Epidermal melanocyte (primary cell): ENCODE data around the gene COMMD1.
"Not testable (repeated sequence)": the region's sequence is repeated elsewhere in the genome, so short reads cannot be mapped to it uniquely, and the experiment has no call there.

Source experiments
- DNase-seq: peaks from one replicate; pipeline ENCODE4 v3.0.0; 2011; ENCODE audit warnings: low spot score; ENCODE audit not compliant: insufficient read length

Gene COMMD1

DNA sequence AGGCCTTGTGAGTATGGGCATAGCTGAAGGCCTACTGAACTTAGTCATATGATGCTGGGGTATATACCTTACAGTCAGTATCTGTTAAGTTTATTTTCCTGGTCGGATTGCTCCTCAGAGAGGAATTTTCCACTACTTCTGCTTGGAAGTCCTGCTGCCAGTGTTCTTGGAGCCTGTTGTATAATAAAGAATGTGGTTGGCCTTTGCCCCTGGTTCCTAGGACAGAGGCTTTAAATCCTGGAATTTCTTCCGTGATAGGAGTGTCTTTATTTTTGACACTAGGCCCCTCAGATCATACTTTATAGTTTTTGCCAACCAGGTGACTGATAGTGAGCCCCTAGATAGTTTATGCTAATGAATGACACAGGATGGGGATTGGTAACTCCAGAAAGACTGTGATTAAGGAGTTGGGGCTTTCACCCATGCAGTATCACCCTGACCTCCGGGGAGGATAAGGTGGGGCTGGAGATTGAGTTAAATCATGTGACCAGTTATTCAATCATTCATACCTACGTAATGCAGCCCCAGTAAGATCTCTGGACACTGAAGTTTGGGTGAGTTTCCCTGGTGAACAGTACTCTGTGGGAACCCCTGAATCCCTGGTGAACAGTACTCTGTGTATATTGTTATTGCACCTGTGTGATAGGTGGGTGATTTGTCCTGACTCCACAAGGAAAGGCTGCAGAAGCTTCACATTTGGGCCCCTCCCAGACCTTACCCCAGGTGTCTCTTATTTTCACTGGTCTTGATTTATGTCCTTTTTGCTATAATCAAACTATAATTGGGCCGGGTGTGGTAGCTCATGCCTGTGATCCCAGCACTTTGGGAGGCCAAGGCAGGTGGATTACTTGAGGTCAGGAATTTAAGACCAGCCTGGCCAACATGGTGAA, 56.9 kb downstream of the COMMD1 start:
- DNase-seq: no peak

DNA sequence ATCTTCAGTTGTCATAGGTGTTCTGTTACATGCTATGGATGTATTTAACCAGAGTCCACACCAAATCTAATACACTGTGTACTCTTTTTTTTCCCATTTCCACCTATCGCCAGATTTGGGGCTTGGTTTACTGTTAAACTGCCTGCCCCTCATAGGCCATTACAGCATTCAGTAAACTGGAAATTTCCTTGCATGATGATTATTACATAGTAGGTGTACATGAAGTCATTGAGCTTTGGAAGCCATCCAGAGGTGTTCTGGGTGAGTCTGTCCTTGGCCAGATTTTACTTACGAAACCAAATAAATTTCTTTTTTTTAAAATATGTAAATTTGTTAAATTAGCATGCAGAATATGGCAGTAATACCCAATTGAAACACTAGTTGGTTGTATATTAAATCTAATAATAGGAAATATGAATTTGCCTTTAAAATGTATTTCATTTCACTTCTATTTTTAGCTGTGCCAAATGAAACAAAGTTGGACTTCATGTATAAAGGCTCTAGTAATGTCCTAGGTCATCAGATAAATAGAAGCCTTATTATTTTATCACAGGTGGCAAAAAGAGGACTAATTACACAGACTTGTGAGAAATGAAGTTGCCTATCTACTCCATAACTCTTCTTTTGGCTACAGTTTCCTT, 60.7 kb downstream of the COMMD1 start:
- DNase-seq: no peak

DNA sequence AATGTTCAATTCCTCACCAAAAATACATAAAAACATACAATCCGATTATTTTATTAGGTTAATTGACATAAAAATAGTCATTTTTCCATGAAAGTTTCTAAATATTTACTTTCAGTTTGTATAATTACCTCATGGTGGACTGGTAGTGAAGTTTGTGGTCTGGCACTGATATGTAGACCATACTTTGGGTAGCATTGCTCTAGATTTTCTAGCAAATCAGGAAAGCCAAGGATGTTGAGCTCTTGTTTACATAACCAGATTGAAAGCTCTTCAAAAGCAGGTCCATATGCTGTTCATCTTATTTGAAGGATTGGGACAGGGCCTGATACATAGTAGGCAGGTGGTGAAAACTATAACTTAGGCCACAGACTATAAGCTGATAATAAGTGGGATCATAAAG, 61.8 kb downstream of the COMMD1 start:
- DNase-seq: no peak

DNA sequence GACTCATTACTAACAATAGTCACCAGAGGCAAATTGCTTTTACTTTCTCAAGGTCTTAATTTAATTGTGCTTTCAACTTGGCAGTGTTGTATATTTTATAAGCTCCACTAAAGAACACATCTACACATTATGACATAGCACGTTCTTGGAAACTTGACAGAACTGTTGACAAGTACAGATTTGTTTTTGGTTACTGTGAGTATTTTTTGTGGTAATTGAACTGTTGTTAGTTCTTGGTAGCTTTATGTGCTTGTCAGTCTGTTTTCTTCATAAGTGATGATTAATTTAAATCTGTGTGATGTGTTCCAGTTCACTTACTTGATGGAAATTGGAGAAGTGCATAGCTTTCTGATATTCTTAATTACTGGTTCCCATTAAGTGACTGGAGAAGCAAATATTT, 63.9 kb downstream of the COMMD1 start:
- DNase-seq: no peak

DNA sequence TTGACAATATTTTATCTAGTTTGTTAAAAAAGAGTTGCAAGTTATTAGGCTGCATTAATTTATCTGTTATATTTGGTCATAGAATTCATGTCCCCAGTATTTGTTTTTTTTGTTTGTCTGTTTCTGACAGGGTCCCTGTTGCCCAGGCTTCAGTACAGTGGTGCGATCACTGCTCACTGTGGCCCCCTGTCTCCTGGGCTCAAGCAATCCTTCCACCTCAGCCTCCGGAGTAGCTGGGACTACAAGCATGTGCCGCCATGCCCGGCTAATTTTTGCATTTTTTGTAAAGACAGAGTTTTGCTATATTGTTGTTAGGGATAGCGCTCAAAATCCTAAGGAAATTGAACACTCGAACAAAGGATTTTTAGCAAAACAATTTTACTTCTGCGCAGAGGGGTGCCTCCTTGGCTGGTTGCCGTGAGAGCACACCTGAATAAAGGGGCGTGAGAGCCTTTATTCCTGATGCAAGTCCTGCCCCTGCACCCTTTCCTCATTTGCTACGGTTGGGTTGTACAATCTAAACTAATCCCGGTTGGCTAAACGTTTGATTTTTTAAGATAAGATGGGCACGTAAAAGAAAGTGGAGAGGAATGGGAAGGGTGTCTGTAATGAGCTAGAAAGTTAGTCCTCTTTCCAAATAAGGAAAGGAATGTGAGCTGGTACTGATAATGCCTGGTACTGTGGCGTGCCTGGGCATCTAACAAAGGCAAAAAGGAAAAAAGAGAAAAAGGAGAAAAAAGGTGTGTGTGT, 65.5 kb downstream of the COMMD1 start:
- no peak for DNase-seq

DNA sequence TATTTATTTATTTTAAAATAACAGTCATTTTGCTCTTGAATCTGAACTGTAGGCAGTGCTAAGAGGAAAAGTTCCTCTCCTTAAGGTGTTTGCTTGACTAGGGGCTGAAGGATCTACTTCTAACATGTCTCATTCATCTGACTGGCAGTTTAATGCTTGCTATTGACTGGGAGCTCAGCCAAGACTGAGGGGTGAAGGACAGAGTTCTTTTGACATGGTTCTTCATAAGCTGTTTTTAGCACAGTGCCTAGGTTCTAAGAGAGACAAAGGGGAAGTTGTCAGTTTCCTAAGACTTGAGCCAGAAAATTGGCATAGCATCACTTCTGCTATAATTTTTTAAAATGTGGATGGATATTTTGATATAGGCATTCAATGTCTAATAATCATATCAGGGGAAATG, 73.0 kb downstream of the COMMD1 start:
- peak; percentile 22 for DNase-seq

DNA sequence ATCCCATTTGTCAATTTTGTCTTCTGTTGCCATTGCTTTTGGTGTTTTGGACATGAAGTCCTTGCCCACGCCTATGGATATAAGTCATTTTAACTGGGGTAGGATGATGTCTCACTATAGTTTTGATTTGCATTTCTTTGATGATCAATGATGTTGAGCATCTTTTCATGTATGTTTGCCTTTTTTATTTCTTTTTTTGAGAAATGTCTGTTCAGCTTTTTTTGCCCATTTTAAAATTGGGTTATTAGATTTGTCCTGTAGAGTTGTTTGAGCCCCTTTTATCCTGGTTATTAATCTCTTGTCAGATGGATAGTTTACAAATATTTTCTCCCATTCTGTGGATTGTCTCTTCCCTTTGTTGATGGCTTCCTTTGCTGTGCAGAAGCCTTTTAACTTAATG, 75.3 kb downstream of the COMMD1 start:
- no peak for DNase-seq

DNA sequence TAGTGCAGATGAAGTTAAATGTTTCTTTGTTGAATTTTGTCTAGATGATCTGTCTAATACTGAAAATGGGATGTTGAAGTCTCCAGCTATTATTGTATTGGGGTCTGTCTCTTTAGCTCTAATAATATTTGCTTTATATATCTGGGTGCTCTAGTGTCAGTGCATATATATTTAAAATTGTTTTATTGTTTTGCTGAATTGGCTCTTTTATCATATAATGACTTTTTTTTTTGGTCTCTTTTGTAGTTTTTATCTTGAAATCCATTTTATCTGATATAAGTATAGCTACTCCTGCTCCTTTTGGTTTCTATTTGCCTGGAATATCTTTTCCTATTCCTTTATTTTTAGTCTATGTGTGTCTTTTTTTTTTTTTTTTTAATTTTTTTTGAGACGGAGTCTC, 79.2 kb downstream of the COMMD1 start:
- DNase-seq: no peak

DNA sequence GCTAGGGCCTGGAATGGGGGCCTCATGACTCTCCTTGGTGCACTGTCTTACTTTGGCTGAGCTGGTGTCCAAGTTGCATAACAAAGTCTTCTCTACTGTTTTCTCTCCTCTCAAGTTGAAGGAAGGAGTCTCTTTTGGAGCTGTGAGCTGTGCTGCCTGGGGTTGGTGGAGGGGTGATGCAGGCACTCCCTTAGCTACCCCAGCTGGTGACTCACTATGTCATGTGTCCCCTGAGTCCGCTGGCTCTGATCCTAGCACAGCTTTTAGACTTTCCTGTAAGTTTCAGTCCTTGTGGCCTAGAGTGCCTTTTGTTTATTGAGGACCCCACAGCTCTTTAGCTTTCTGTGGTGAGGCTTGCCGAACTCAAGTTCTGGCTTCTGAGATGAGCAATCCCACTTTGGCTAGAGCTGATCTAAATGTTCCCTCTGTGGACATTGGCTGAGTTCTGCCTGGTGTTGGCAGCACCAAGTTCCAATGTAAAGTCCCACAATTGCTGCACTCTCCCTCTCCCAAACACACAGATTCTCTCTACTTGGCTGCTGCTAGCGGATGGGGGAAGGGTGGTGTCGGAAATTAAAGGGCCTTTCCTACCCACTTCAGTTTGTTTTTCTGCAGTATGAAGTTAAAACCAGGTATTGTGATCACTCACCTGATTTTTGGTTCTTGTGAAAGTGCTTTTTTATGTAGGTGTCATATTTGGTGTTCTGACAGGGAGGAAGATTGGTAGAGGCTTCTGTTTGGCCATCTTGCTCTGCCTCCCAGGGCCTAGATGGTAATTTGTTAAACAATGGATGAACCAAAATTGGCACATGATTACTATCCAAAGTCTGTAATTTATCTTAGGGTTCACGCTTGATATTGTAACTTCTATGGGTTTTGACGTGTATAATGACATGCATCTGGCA, 83.2 kb downstream of the COMMD1 start:
- no peak for DNase-seq

DNA sequence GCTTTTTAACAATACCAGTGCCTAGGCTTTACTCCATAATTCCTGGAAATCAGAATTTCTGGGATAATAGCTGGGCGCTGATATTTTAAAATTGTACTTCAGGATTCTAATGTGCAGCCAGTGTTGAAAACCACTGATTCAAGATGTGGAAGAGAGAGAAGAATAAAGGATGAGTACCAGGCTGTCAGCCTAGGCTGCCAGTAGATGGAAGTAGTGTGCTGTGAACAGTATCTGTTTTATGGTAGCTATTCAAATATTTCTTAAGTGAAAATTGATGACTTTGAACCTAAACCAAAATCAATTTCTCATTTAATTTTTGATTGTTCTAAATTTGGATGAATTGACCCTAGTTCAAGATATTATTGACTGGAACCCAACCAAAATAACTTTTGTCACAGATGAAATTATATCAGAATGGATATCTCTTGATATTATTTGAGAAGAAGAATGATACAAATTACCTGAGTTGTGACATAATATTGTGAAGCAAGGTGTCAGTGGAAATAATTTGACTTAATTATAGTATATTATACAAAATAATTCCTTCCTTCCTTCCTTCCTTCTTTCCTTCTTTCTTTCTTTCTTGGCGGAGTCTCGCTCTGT, 88.0 kb downstream of the COMMD1 start:
- peak; percentile 35 for DNase-seq

DNA sequence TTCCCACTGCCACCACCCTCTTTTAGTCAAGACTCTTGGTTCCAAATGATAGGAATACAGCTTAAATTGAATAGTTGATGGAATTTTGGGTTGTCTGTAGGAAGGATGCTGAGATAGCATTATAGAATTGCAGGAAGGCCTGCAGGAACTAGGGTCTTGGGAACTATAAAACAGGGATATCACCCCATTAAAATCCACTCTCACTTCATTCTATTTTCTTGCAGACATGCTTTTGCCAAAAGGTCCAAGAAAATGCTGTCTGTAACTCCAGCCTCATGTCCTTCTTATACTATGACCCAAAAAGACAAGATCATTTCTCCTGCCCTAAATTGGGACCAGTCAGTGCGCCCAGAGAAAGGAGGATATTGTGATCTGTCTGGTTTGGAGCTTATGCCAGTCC, 89.1 kb downstream of the COMMD1 start:
- no peak for DNase-seq

DNA sequence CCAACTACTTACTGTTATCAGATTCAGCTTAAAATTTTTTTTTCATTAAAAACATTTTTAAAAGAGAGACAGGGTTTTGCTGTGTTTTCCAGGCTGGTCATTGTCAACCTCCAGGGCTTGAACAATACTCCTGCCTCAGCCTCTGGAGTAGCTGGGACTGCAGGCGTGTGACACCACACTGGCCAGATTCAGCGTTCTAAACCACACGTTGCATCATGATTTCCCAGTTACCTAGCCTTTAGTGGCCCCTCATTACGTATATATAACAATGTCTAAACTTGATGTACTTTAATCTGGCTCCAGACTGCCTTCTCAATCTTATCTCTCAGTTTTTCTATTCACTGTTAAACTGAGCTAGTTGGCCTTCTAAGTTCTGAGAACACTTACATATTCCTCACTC, 89.6 kb downstream of the COMMD1 start:
- DNase-seq: no peak

DNA sequence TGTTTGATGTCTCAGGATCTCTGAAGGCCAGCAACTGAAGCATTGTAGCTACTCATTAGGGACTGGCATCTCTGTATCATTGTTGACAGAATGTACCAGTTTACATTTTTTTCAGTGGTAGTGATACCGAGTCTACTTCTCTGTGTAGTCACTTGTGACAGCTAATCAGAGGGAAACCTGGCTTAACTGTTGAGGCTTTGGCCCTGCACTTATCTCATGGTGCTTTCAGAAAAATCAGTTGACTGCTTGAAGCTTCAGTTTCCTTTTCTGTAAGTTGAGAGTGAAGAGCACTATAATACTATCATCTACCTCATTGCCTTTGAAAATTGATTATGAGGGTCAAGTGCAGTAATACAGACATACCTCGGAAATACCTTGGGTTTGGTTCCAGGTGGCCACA, 90.0 kb downstream of the COMMD1 start:
- DNase-seq: no peak

DNA sequence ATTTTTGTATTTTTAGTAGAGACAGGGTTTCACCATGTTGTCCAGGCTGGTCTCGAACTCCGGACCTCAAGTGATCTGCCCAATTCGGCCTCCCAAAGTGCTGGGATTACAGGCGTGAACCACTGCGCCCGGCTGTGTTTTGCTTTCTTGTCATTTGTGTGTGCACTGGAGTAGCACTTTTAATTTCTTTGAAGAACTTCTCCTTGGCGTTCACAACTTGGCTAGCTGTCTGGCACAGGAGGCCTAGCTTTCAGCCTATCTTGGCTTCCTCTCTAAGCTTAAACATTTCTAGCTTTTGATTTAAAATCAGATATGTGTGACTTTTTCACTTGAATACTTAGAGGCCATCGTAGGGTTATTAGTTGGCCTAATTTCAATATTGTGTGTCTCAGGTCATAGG, 93.0 kb downstream of the COMMD1 start:
- no peak for DNase-seq

DNA sequence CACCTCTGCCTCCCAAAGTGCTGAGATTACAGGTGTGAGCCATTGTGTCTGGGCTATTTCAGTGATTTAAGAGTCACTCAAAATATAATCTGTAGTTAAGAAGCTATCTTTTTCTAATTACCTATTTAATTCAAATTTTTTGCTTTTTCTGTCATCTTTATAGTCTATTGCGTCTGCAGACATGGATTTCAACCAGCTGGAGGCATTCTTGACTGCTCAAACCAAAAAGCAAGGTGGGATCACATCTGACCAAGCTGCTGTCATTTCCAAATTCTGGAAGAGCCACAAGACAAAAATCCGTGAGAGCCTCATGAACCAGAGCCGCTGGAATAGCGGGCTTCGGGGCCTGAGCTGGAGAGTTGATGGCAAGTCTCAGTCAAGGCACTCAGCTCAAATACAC, 95.1 kb downstream of the COMMD1 start:
- no peak for DNase-seq

DNA sequence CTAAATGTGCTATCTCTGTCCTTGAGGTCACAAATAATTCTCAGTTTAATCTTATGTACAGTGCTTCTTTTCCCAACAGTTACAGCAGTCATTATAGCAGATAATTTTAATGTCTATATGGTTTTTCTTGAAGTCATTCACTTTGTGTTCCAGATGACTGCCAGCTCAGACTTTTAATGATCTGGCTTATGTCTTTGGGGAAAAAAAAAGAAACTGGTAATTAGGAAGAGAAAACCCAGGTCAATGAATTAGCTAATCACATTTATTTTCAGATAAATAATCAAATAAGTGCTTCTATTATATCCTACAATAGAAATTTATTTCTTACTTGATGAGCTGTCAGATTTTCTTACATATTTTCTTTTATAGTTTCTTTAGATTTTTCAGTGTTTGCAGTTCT, 96.0 kb downstream of the COMMD1 start:
- DNase-seq: no peak

DNA sequence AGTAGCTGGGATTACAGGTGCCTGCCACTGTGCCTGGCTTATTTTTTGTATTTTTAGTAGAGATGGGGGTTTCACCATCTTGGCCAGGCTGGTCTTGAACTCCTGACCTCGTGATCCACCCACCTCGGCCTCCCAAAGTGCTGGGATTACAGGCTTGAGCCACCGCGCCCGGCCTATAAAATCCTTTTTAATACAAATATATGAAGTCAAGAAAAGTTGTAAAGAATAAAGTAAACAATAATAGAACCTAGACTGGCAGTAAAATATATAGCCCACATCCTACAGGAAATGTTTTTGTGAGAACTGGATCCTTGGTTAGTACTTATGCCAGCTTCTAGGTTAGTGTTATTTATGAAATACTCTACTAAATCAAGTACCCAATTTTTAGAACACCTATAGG, 99.0 kb downstream of the COMMD1 start:
- not testable (repeated sequence) for DNase-seq

DNA sequence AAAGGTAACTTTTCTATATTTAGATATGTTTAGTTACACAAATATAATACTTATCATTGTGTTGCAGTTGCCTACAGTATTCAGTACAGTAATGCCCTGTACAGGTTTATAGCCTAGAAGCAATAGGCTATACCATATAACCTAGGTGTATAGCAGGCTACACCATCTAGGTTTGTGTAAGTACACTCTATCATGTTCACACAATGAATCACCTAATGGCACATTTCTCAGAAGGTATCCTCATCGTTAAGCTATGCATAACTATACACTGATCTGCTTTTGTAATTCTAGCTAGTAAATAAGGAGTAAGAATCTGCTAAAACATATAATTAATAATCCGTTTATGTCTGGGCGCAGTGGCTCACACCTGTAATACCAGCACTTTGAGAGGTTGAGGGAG, 102.1 kb downstream of the COMMD1 start:
- no peak for DNase-seq

DNA sequence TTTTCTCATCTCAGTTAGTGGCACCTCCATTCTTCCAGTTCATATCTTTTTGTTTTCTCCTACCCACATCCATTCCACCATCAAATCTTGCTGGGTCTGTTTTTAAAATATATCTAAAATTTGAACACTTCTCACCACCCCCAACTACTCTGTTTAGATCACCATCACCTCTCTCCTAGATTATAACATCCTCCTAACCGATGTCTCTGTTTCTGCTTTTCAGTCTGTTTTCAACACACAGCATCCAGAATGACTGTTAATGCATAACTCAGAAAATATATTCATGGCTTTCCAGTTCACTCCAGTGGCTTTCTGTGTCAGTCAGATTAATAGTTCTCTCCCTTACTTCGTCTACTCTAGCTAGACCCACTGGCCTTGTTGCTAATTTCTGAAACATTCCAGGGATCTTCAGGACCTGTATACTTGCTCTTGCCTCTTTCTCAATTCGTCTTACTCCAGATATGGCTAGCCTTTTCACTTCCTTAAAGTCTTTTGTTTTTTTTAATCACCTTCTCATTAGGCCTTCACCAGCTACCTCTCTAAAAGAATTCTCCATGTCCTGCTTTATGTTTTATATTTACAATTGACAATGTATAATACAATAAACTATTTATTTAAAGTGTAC, 105.3 kb downstream of the COMMD1 start:
- no peak for DNase-seq

DNA sequence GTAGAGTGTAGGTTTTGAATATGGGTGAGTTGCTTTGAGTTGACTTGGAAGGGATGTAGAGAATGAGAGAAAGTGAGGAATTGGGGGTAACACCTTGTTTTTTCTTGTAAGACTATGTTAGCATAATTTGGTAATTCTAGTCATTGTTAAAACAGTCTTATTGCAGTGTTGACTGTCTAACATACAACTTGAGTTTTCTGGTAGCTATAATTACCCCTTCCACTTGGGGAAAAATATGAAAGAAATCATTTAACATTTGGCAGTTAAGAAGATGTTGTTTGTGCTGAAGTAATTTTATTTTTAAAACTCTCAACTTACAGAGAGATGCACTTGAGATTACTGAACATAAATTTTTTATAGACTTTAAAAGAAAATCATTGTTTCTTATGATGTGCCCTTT, 108.2 kb downstream of the COMMD1 start:
- no peak for DNase-seq
